ENCODE measurements around the gene PHF3.
"Not testable (repeated sequence)": the region's sequence is repeated elsewhere in the genome, so short reads cannot be mapped to it uniquely, and the experiment has no call there.

The PHF3 gene

DNA sequence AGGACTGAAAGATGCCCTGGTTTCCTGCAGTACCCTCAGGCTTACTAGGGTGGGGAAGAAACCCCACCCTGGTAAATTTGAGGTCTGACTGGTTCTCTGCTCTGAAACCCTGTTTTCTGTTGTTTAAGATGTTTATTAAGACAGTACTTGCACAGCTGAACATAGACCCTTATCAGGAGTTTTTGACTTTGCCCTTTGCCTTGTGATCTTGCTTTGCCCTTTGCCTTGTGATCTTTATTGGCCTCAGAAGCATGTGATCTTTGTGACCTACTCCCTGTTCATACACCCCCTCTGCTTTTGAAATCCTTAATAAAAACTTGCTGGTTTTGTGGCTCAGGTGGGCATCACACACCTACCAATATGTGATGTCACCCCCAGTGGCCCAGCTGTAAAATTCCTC lies 121.7 kb downstream of the PHF3 start:
- not testable (repeated sequence) for H3K36me3 Mint-ChIP-seq (ENCODE audit: low read depth); H3K9me3 Mint-ChIP-seq; H3K27ac Mint-ChIP-seq; H3K4me3 Mint-ChIP-seq; H3K27me3 Mint-ChIP-seq; H3K4me1 Mint-ChIP-seq (ENCODE audit: low read depth)

- H3K9me3 Mint-ChIP-seq: no peaks in the 10 kb centered on the region
- H3K27ac Mint-ChIP-seq: no peak overlapping the region
- no peaks in the 10 kb centered on the region for H3K27me3 Mint-ChIP-seq
- H3K36me3 Mint-ChIP-seq (ENCODE audit: low read depth): peaks cover 8% of the 10 kb centered on the region
- no peaks in the 10 kb centered on the region for H3K4me1 Mint-ChIP-seq (ENCODE audit: low read depth)
- no peak overlapping the region for H3K4me3 Mint-ChIP-seq
Measured at GRCh38 chr6:63757826-63758225, 122.2 kb downstream of the PHF3 start.

DNA sequence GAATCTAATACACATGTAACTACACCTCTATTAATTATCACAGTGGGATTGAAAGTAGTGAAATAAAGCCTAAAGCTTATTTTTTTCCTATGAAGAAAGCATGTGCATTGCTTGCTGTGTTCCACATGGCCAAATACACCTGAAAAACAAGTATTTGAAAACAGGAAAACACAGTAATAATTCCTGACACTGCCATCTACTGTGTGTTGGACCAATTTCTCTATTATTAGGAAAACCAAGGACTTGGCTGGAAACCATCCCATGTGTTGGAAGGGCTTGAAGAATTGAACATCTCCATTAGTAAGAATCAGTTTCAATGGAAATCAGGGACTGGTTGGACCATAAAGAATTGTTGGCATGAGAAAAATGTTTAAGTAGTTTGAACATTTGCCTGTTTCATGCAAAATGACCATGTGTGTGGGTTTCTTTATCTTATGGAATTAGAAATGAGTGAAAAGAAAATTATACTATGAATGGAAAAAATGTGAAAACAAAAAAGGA lies 124.1 kb downstream of the PHF3 start:
- H3K27ac Mint-ChIP-seq: no peak overlapping the region
- H3K36me3 Mint-ChIP-seq (ENCODE audit: low read depth): peaks cover 8% of the 10 kb centered on the region
- H3K4me3 Mint-ChIP-seq: no peak overlapping the region
- no peaks in the 10 kb centered on the region for H3K9me3 Mint-ChIP-seq
- no peaks in the 10 kb centered on the region for H3K4me1 Mint-ChIP-seq (ENCODE audit: low read depth)
- H3K27me3 Mint-ChIP-seq: no peaks in the 10 kb centered on the region

DNA sequence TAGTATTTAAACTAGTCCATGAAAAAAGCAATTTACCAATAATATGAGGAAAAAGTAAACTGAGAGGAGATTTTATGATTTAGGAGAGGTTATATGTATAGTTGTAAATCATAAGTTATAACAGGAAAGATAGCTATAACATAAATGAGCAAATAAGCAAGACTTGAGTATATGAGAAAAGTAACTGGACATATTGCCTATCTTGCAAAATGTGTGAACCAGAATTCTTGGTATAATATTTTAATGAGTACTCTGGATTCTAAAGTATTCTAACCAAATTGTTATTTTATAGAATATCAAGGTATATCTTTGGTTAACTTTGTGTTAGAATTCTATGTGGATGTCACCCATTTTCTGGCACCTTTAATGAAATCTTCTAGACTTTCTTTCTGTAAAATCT lies 124.6 kb downstream of the PHF3 start:
- no peak overlapping the region for H3K4me3 Mint-ChIP-seq
- H3K36me3 Mint-ChIP-seq (ENCODE audit: low read depth): peaks cover 8% of the 10 kb centered on the region
- H3K27me3 Mint-ChIP-seq: no peaks in the 10 kb centered on the region
- no peak overlapping the region for H3K27ac Mint-ChIP-seq
- H3K4me1 Mint-ChIP-seq (ENCODE audit: low read depth): no peaks in the 10 kb centered on the region
- H3K9me3 Mint-ChIP-seq: no peaks in the 10 kb centered on the region

- H3K4me3 Mint-ChIP-seq: no peak overlapping the region
- no peaks in the 10 kb centered on the region for H3K36me3 Mint-ChIP-seq (ENCODE audit: low read depth)
- no peak overlapping the region for H3K27ac Mint-ChIP-seq
- peaks cover 9% of the 10 kb centered on the region for H3K27me3 Mint-ChIP-seq
- no peaks in the 10 kb centered on the region for H3K4me1 Mint-ChIP-seq (ENCODE audit: low read depth)
- H3K9me3 Mint-ChIP-seq: no peaks in the 10 kb centered on the region
Measured at GRCh38 chr6:63764318-63764916, 128.8 kb downstream of the PHF3 start.
